Measurements from ENCODE around the gene DCC. TPM values are rescaled to one million over a fixed set of nuclear protein-coding genes. Genes with fewer than 3 reads are reported as not detected.

Gene DCC
- total and polyA plus RNA-seq, 2 experiments from 2014 or later = 0.27 to 0.38 TPM

- no peak overlapping the region for H3K4me3 ChIP-seq
- DNase-seq (ENCODE audit: low read depth in 1 of 2, low spot score in 1 of 2) = no peak
- H3K4me1 ChIP-seq (ENCODE audit: low read depth) = no peaks in the 10 kb centered on the region
- H3K9me3 ChIP-seq (ENCODE audit: low read depth) = no peaks in the 10 kb centered on the region
- no peak for TF ChIP-seq CTCF (IDR thresholded peaks at IDR 0.05; ENCODE audit: low read depth, low read length)
- H3K36me3 ChIP-seq = no peaks in the 10 kb centered on the region
- H3K27ac ChIP-seq = no peak overlapping the region
- H3K27me3 ChIP-seq = no peaks in the 10 kb centered on the region
Measured at GRCh38 chr18:53441761-53442414, 1101.9 kb downstream of the DCC start.

- H3K9me3 ChIP-seq (ENCODE audit: low read depth) = no peaks in the 10 kb centered on the region
- no peaks in the 10 kb centered on the region for H3K27me3 ChIP-seq
- no peak overlapping the region for H3K4me3 ChIP-seq
- no peak for DNase-seq (ENCODE audit: low read depth in 1 of 2, low spot score in 1 of 2)
- no peak for TF ChIP-seq CTCF (IDR thresholded peaks at IDR 0.05; ENCODE audit: low read depth, low read length)
- H3K4me1 ChIP-seq (ENCODE audit: low read depth) = no peaks in the 10 kb centered on the region
- no peak overlapping the region for H3K27ac ChIP-seq
- no peaks in the 10 kb centered on the region for H3K36me3 ChIP-seq
Measured at GRCh38 chr18:53442415-53442783, 1102.4 kb downstream of the DCC start.

GRCh38 chr18:53443336-53443735 is 1103.3 kb downstream of the DCC start:
- no peak for DNase-seq (ENCODE audit: low read depth in 1 of 2, low spot score in 1 of 2)
- TF ChIP-seq CTCF (IDR thresholded peaks at IDR 0.05; ENCODE audit: low read depth, low read length) = no peak
- H3K4me1 ChIP-seq (ENCODE audit: low read depth) = no peaks in the 10 kb centered on the region
- H3K27ac ChIP-seq = no peak overlapping the region
- H3K9me3 ChIP-seq (ENCODE audit: low read depth) = no peaks in the 10 kb centered on the region
- H3K36me3 ChIP-seq = no peaks in the 10 kb centered on the region
- H3K4me3 ChIP-seq = no peak overlapping the region
- H3K27me3 ChIP-seq = no peaks in the 10 kb centered on the region

- DNase-seq (ENCODE audit: low read depth in 1 of 2, low spot score in 1 of 2) = no peak
- Histone ChIP-seq H3K4me1 (ENCODE audit: low read depth) (no peaks in the 10 kb centered on the region), H3K36me3 (no peaks in the 10 kb centered on the region), H3K9me3 (ENCODE audit: low read depth) (no peaks in the 10 kb centered on the region), H3K27me3 (no peaks in the 10 kb centered on the region), H3K27ac (no peak overlapping the region), H3K4me3 (no peak overlapping the region)
- TF ChIP-seq CTCF (IDR thresholded peaks at IDR 0.05; ENCODE audit: low read depth, low read length) = no peak
Measured at GRCh38 chr18:53443831-53444230, 1103.8 kb downstream of the DCC start.

- no peaks in the 10 kb centered on the region for H3K4me1 ChIP-seq (ENCODE audit: low read depth)
- H3K9me3 ChIP-seq (ENCODE audit: low read depth) = no peaks in the 10 kb centered on the region
- H3K27ac ChIP-seq = no peak overlapping the region
- TF ChIP-seq CTCF (IDR thresholded peaks at IDR 0.05; ENCODE audit: low read depth, low read length) = no peak
- H3K4me3 ChIP-seq = no peak overlapping the region
- H3K27me3 ChIP-seq = no peaks in the 10 kb centered on the region
- H3K36me3 ChIP-seq = no peaks in the 10 kb centered on the region
- DNase-seq (ENCODE audit: low read depth in 1 of 2, low spot score in 1 of 2) = no peak
Measured at GRCh38 chr18:53451902-53452301, 1111.9 kb downstream of the DCC start.
